Measurements from ENCODE around the gene MPDU1. TPM values are rescaled to one million over a fixed set of nuclear protein-coding genes. Genes with fewer than 3 reads are reported as not detected.
A peak's percentile ranks its signal among the peaks of the same experiment; 100 is the strongest.

The MPDU1 gene
- total and polyA plus RNA-seq, 10 of the 15 experiments (the other 5 are each of a cell fraction or from before 2014, with no cell fraction given), result 3.6 to 138 (median 78.9) TPM

- in situ Hi-C loops (cut with MboI) (no loop called here), intact Hi-C loops (cut with micrococcal nuclease; ENCODE audit: unreplicated experiment) (loop anchor here (5.0 kb wide), 1 partner anchor 43 kb away; no protein-coding TSS in a partner anchor)
- BruUV-seq (replicated peaks), result no TSS peak
- Histone ChIP-seq H3K9ac (ENCODE audit: control insufficient read depth, insufficient read depth, low read length) (no peak overlapping the region), H3K36me3 (ENCODE audit: control insufficient read depth in 2 of 2, insufficient read depth in 2 of 2, low read length in 1 of 2) (no peaks in the 10 kb centered on the region), H3K27ac (ENCODE audit: control insufficient read depth, insufficient read depth) (no peak overlapping the region), H3K9me3 (replicated peaks; ENCODE audit: control insufficient read depth, insufficient read depth, low read length) (no peaks in the 10 kb centered on the region), H3K4me2 (ENCODE audit: control insufficient read depth, insufficient read depth) (no peak overlapping the region), H4K20me1 (ENCODE audit: control insufficient read depth, insufficient read depth) (no peaks in the 10 kb centered on the region), H3K4me3 (no peak overlapping the region), H3K27me3 (replicated peaks in 1 of 2; ENCODE audit: control insufficient read depth in 2 of 2, insufficient read depth in 2 of 2, low read length in 1 of 2) (no peaks in the 10 kb centered on the region), H3K4me1 (ENCODE audit: control insufficient read depth, insufficient read depth, low read length) (no peaks in the 10 kb centered on the region), H2AFZ (ENCODE audit: control insufficient read depth, low read depth, low read length) (no peak overlapping the region), H3K79me2 (ENCODE audit: control insufficient read depth, insufficient read depth, low read length) (no peaks in the 10 kb centered on the region)
- POLR2A ChIA-PET, result interaction anchor here (1.3 to 3.9 kb wide), 2 partner anchors 9 to 53 kb away, joined by 3 to 22 read pairs; partner anchors contain the start of genes TP53 and WRAP53
- RAD21 ChIA-PET (ENCODE audit: unreplicated experiment), result interaction anchor here (2.3 kb wide), 1 partner anchor 53 kb away, joined by 16 read pairs; the partner anchor contains the start of genes TP53 and WRAP53
- DNase-seq (ENCODE audit: low read depth, low spot score) (no peak), ATAC-seq (no peak), FAIRE-seq (no peak)
- CTCF ChIA-PET, result interaction anchor here (1.0 to 8.2 kb wide), 4 partner anchors 25 to 53 kb away, joined by 3 to 128 read pairs (median 4); partner anchors contain the start of genes MPDU1, TP53 and WRAP53
- SMC1A ChIA-PET (ENCODE audit: uncharacterized antibody, unreplicated experiment), result interaction anchor here (2.3 kb wide), 1 partner anchor 54 kb away, joined by 13 read pairs; the partner anchor contains the start of genes TP53 and WRAP53
- TF ChIP-seq ATF3 (IDR thresholded peaks at IDR 0.05; ENCODE audit: borderline replicate concordance, extremely low read depth, low read depth, low read length) (no peak), RAD21 (IDR thresholded peaks at IDR 0.05; ENCODE audit: insufficient read depth, low read depth, low read length) (peak; percentile 47; the same call in 1 of the 2 replicates)
- TF ChIP-seq, protein P1, sequence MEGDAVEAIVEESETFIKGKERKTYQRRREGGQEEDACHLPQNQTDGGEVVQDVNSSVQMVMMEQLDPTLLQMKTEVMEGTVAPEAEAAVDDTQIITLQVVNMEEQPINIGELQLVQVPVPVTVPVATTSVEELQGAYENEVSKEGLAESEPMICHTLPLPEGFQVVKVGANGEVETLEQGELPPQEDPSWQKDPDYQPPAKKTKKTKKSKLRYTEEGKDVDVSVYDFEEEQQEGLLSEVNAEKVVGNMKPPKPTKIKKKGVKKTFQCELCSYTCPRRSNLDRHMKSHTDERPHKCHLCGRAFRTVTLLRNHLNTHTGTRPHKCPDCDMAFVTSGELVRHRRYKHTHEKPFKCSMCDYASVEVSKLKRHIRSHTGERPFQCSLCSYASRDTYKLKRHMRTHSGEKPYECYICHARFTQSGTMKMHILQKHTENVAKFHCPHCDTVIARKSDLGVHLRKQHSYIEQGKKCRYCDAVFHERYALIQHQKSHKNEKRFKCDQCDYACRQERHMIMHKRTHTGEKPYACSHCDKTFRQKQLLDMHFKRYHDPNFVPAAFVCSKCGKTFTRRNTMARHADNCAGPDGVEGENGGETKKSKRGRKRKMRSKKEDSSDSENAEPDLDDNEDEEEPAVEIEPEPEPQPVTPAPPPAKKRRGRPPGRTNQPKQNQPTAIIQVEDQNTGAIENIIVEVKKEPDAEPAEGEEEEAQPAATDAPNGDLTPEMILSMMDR (IDR thresholded peaks at IDR 0.05 in 2 of 3, conservative IDR thresholded peaks at IDR 0.05 in 1 of 3; ENCODE audit: control insufficient read depth in 2 of 3, extremely low read depth in 1 of 3, insufficient read depth in 1 of 3, low read depth in 3 of 3, low read length in 3 of 3), result peak; percentile 23 to 46 (median 33); a peak in 5 of 6 replicates
- 32% methylated on average over 5 of the region's 5 CpGs for WGBS (ENCODE audit: insufficient coverage, insufficient replicate concordance, low lambda C conversion rate, missing lambda C conversion rate)
These were observed 50.7 kb downstream of the MPDU1 start for GRCh38 chr17:7634384-7634783.

Measured in GM12878 (cell line).